Prostate gland (tissue), 2 donors: ENCODE measurements around the gene CD40. TPM values are rescaled to one million over a fixed set of nuclear protein-coding genes. Genes with fewer than 3 reads are reported as not detected.

ENCODE experiments used
- DNase-seq: peaks from one replicate; pipeline ENCODE4 v3.0.0-alpha.2; 2019; ENCODE audit warnings: low spot score
- H3K27ac ChIP-seq, 2 donors: fragments of 200-600 bp; sonication (generic); 2 replicates each; pipeline ENCODE4 v1.5.1; 2017 to 2019
- H3K27me3 ChIP-seq: fragments of 200-600 bp; sonication (generic); replicated peaks from 2 replicates; pipeline ENCODE4 v1.5.1; 2019; ENCODE audit not compliant: insufficient read depth
- H3K36me3 ChIP-seq, 2 donors: fragments of 200-600 bp; sonication (generic); 1 replicate in 1 of 2; 2 replicates in 1 of 2; pipeline versions ENCODE4 v1.5.1 to v1.8.1; 2017 to 2019
- H3K4me1 ChIP-seq: fragments of 200-600 bp; sonication (generic); replicated peaks from 2 replicates; pipeline ENCODE4 v1.5.1; 2019
- H3K4me3 ChIP-seq, 2 donors: fragments of 200-600 bp; sonication (generic); 2 replicates each; pipeline ENCODE4 v1.5.1; 2017 to 2019
- H3K9me3 ChIP-seq: fragments of 200-600 bp; sonication (generic); 2 replicates; pipeline ENCODE4 v1.5.1; 2017
- POLR2A ChIP-seq: fragments of 450-650 bp; IDR thresholded peaks from one replicate; pipeline ENCODE4 v1.6.1; 2016; ENCODE audit warnings: antibody characterized with exemption, mild to moderate bottlenecking
- POLR2AphosphoS5 ChIP-seq: sonication (generic); formaldehyde crosslinking; IDR thresholded peaks from one replicate; pipeline ENCODE4 v1.6.1; 2017; ENCODE audit warnings: antibody characterized with exemption
- WGBS: methylation state at CpG from one replicate; pipeline ENCODE4 v1.1.5; 2018; 5-methylcytosine and 5-hydroxymethylcytosine counted together
- intact Hi-C: fragments of 100-400 bp; cut with DNase I; formaldehyde crosslinking; loops from one replicate; pipeline ENCODE4 v1.14.2; 2022
- total RNA-seq, 2 donors: library from RNA; depleted of rRNA; stranded (reverse); fragments of >200 nt; gene quantifications; one replicate each; pipeline ENCODE4 v1.1.0, GENCODE V29; 2016
- TF ChIP-seq, protein P1 (sequence below), 4 experiments: fragments of 200-600 bp in 2 of 4; fragments of 450-650 bp in 2 of 4; sonication (generic) in 2 of 4; IDR thresholded peaks; 1 replicate in 3 of 4; 2 replicates in 1 of 4; pipeline ENCODE4 v1.5.1; 2016 to 2019; ENCODE audit warnings: antibody characterized with exemption in 4 of 4, mild to moderate bottlenecking in 2 of 4, moderate library complexity in 2 of 4

Gene CD40
- total RNA-seq, 2 donors from 2014 or later: 16.9 to 27.1 TPM

DNA sequence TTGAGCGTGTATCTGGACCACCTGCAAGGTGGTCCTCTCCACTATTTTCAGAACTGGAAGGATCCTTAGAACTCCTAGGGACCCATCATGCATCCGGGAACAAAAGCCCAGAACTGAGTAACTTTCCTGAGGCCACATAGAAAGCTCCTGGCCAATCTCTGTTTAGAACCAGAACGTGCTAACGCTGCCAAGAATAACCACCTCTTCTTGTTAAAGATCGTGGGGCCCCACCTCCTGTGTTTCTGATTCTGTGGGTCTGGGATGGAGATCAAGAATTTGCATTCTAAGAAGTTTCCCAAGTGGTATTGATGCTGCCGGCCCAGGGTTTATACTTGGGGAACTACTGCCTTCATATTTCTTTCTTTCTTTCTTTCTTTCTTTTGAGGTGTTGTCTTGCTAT is 13.3 kb downstream of the CD40 start:
- Histone ChIP-seq H3K27me3 (peaks cover 4% of the 10 kb centered on the region), H3K4me1 (no peaks in the 10 kb centered on the region), H3K36me3 (no peaks in the 10 kb centered on the region), H3K9me3 (no peaks in the 10 kb centered on the region), H3K27ac (no peak overlapping the region), H3K4me3 (no peak overlapping the region)
- DNase-seq: no peak
- intact Hi-C loops: loop anchor here (5.0 kb wide), 1 partner anchor 216 kb away; no protein-coding TSS in a partner anchor
- WGBS: 10% methylated on average over 6 of the region's 6 CpGs
- TF ChIP-seq POLR2A (no peak), POLR2AphosphoS5 (no peak)
- TF ChIP-seq, protein P1, sequence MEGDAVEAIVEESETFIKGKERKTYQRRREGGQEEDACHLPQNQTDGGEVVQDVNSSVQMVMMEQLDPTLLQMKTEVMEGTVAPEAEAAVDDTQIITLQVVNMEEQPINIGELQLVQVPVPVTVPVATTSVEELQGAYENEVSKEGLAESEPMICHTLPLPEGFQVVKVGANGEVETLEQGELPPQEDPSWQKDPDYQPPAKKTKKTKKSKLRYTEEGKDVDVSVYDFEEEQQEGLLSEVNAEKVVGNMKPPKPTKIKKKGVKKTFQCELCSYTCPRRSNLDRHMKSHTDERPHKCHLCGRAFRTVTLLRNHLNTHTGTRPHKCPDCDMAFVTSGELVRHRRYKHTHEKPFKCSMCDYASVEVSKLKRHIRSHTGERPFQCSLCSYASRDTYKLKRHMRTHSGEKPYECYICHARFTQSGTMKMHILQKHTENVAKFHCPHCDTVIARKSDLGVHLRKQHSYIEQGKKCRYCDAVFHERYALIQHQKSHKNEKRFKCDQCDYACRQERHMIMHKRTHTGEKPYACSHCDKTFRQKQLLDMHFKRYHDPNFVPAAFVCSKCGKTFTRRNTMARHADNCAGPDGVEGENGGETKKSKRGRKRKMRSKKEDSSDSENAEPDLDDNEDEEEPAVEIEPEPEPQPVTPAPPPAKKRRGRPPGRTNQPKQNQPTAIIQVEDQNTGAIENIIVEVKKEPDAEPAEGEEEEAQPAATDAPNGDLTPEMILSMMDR (IDR thresholded peaks at IDR 0.05): no peak

GRCh38 chr20:46132705-46133120 is 14.6 kb downstream of the CD40 start:
- intact Hi-C loops: loop anchor here (5.0 kb wide), 1 partner anchor 215 kb away; no protein-coding TSS in a partner anchor
- TF ChIP-seq, protein P1 (IDR thresholded peaks at IDR 0.05): peak; percentile 62 to 90 (median 76)
- TF ChIP-seq POLR2AphosphoS5 (peak; percentile 12), POLR2A (no peak)
- WGBS: 23% methylated on average over 13 of the region's 17 CpGs
- Histone ChIP-seq H3K36me3 (no peaks in the 10 kb centered on the region), H3K4me3 (no peak overlapping the region), H3K27ac (no peak overlapping the region), H3K9me3 (no peaks in the 10 kb centered on the region), H3K4me1 (no peaks in the 10 kb centered on the region), H3K27me3 (peaks cover 4% of the 10 kb centered on the region)
- peak; percentile 66 for DNase-seq

GRCh38 chr20:46133886-46134654 is 16.0 kb downstream of the CD40 start:
- 81% methylated on average over 11 of the region's 11 CpGs for WGBS
- H3K36me3 ChIP-seq: no peaks in the 10 kb centered on the region
- DNase-seq: no peak
- intact Hi-C loops: loop anchor here (5.0 kb wide), 1 partner anchor 213 kb away; no protein-coding TSS in a partner anchor
- H3K27me3 ChIP-seq: peaks cover 4% of the 10 kb centered on the region
- H3K4me3 ChIP-seq: no peak overlapping the region
- H3K27ac ChIP-seq: no peak overlapping the region
- H3K9me3 ChIP-seq: no peaks in the 10 kb centered on the region
- TF ChIP-seq, protein P1 (IDR thresholded peaks at IDR 0.05): no peak
- TF ChIP-seq POLR2A: no peak
- no peak for TF ChIP-seq POLR2AphosphoS5
- H3K4me1 ChIP-seq: no peaks in the 10 kb centered on the region

DNA sequence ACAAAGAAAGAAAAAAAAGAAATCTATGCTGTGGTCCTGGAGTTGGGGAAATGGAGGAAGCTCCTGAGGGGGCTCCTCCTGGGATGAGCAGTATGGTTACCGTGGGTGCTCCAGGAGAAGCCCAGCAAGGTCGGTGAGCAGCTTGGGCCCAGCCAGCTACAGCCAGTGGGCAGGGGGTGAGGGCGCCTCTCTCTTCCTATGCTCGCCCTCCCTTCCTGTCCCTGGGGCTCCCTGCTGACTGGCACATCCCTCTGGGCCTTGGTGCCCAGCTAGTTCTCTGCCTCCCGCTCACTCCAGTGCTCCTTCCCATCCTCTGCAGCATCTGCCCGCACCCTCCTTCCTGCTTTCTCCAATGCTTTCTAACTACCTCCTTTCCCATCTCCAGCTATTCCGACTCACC is 16.6 kb downstream of the CD40 start:
- WGBS: 84% methylated on average over 7 of the region's 7 CpGs

More for the DNA sequence above, 16.6 kb downstream of the CD40 start:
- H3K4me3 ChIP-seq: no peak overlapping the region
- no peak for DNase-seq
- no peaks in the 10 kb centered on the region for H3K9me3 ChIP-seq
- no peaks in the 10 kb centered on the region for H3K36me3 ChIP-seq
- H3K27me3 ChIP-seq: peaks cover 4% of the 10 kb centered on the region
- intact Hi-C loops: loop anchor here (5.0 kb wide), 1 partner anchor 213 kb away; no protein-coding TSS in a partner anchor
- no peak for TF ChIP-seq POLR2AphosphoS5
- TF ChIP-seq, protein P1 (IDR thresholded peaks at IDR 0.05): no peak
- TF ChIP-seq POLR2A: no peak
- H3K27ac ChIP-seq: no peak overlapping the region
- no peaks in the 10 kb centered on the region for H3K4me1 ChIP-seq
